Keratinocyte (primary cell): ENCODE results near the gene KIF11.

Experiments
- EZH2 ChIP-seq: IDR thresholded peaks from one replicate; pipeline ENCODE4 v1.6.1; 2012; ENCODE audit warnings: inconsistent platforms, mild to moderate bottlenecking, low read length, moderate library complexity
- TF ChIP-seq, protein P1 (sequence below), 3 experiments: IDR thresholded peaks in 1 of 3; conservative IDR thresholded peaks in 1 of 3; optimal IDR thresholded peaks in 1 of 3; 2 replicates in 2 of 3; 3 replicates in 1 of 3; pipeline versions ENCODE3 to v1.5.1; 2011; ENCODE audit warnings: low read length in 3 of 3, mild to moderate bottlenecking in 3 of 3, moderate library complexity in 2 of 3, control low read depth in 1 of 3, inconsistent platforms in 1 of 3; ENCODE audit not compliant: insufficient read depth in 2 of 3; ENCODE audit errors: extremely low read depth in 1 of 3

DNA sequence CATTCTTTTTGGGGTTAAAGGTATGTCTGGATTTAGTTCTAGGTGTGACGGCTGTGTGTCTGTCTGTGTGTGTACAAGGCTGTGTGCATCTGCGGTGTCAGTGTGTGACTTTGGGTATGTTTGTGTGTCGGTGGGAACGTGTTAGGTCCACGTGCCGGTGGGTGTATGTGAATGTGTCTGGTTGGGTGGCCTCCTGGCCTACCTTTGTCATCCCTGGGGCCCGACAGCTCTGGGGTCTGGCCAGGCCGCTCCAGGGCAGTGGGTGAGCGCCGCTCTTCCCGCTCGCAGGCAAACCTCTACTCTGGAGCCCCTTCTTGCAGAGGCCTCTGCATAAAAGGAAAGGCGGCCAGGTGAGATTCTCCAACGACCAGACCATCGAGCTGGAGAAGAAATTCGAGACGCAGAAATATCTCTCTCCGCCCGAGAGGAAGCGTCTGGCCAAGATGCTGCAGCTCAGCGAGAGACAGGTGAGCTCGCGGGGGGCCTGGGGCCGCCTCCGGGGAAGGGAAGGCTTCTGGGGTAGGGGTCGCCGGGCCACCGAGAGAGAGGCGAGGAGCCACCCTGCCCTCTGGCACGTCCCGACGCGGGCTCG lies 99.2 kb downstream of the KIF11 start:
- TF ChIP-seq, protein P1, sequence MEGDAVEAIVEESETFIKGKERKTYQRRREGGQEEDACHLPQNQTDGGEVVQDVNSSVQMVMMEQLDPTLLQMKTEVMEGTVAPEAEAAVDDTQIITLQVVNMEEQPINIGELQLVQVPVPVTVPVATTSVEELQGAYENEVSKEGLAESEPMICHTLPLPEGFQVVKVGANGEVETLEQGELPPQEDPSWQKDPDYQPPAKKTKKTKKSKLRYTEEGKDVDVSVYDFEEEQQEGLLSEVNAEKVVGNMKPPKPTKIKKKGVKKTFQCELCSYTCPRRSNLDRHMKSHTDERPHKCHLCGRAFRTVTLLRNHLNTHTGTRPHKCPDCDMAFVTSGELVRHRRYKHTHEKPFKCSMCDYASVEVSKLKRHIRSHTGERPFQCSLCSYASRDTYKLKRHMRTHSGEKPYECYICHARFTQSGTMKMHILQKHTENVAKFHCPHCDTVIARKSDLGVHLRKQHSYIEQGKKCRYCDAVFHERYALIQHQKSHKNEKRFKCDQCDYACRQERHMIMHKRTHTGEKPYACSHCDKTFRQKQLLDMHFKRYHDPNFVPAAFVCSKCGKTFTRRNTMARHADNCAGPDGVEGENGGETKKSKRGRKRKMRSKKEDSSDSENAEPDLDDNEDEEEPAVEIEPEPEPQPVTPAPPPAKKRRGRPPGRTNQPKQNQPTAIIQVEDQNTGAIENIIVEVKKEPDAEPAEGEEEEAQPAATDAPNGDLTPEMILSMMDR (optimal IDR thresholded peaks at IDR 0.05 in 1 of 3, IDR thresholded peaks at IDR 0.05 in 1 of 3, conservative IDR thresholded peaks at IDR 0.05 in 1 of 3; ENCODE audit: extremely low read depth in 1 of 3, insufficient read depth in 2 of 3, low read length in 3 of 3) = no peak
- TF ChIP-seq EZH2 = peak; percentile 40
